Activated naive CD8-positive, alpha-beta T cell (primary cell): ENCODE measurements around the gene KCNMA1.

Experiments used
- H3K27ac Mint-ChIP-seq: one replicate; pipeline ENCODE4 v1.8.0; 2021; ENCODE audit warnings: mixed read lengths
- H3K27me3 Mint-ChIP-seq: one replicate; pipeline ENCODE4 v1.8.0; 2021; ENCODE audit warnings: mixed read lengths
- H3K36me3 Mint-ChIP-seq: one replicate; pipeline ENCODE4 v1.8.0; 2021; ENCODE audit warnings: mixed read lengths
- H3K4me1 Mint-ChIP-seq: one replicate; pipeline ENCODE4 v1.8.0; 2021; ENCODE audit warnings: low read depth, mixed read lengths
- H3K4me3 Mint-ChIP-seq: one replicate; pipeline ENCODE4 v1.8.0; 2021; ENCODE audit warnings: mild to moderate bottlenecking, mixed read lengths
- H3K9me3 Mint-ChIP-seq: one replicate; pipeline ENCODE4 v1.8.0; 2021; ENCODE audit warnings: low read depth, mixed read lengths

Gene KCNMA1

GRCh38 chr10:77647543-77648293 is 10.1 kb upstream of the KCNMA1 start:
- H3K4me3 Mint-ChIP-seq: no peak overlapping the region
- H3K27ac Mint-ChIP-seq: no peak overlapping the region
- no peaks in the 10 kb centered on the region for H3K36me3 Mint-ChIP-seq
- H3K27me3 Mint-ChIP-seq: peaks cover 23% of the 10 kb centered on the region
- H3K9me3 Mint-ChIP-seq: peaks cover 7% of the 10 kb centered on the region
- no peaks in the 10 kb centered on the region for H3K4me1 Mint-ChIP-seq

GRCh38 chr10:77644557-77645243 is 7.1 kb upstream of the KCNMA1 start:
- Mint-ChIP-seq H3K4me3 (no peak overlapping the region), H3K27me3 (peaks cover 25% of the 10 kb centered on the region), H3K4me1 (peaks cover 3% of the 10 kb centered on the region)

GRCh38 chr10:77643795-77644468 is 6.3 kb upstream of the KCNMA1 start:
- Mint-ChIP-seq H3K27me3 (peaks cover 31% of the 10 kb centered on the region), H3K9me3 (no peaks in the 10 kb centered on the region), H3K27ac (no peak overlapping the region)

More at GRCh38 chr10:77644557-77645243, 7.1 kb upstream of the KCNMA1 start:
- no peaks in the 10 kb centered on the region for H3K9me3 Mint-ChIP-seq
- no peaks in the 10 kb centered on the region for H3K36me3 Mint-ChIP-seq
- no peak overlapping the region for H3K27ac Mint-ChIP-seq

GRCh38 chr10:77641788-77642397 is 4.3 kb upstream of the KCNMA1 start:
- no peaks in the 10 kb centered on the region for H3K36me3 Mint-ChIP-seq
- no peak overlapping the region for H3K27ac Mint-ChIP-seq
- H3K27me3 Mint-ChIP-seq: peaks cover 27% of the 10 kb centered on the region
- no peaks in the 10 kb centered on the region for H3K9me3 Mint-ChIP-seq
- no peak overlapping the region for H3K4me3 Mint-ChIP-seq
- H3K4me1 Mint-ChIP-seq: peaks cover 7% of the 10 kb centered on the region

More at GRCh38 chr10:77643795-77644468, 6.3 kb upstream of the KCNMA1 start:
- no peak overlapping the region for H3K4me3 Mint-ChIP-seq
- peaks cover 3% of the 10 kb centered on the region for H3K4me1 Mint-ChIP-seq
- no peaks in the 10 kb centered on the region for H3K36me3 Mint-ChIP-seq

GRCh38 chr10:77641344-77641743 is 3.7 kb upstream of the KCNMA1 start:
- H3K27me3 Mint-ChIP-seq: peaks cover 29% of the 10 kb centered on the region
- no peaks in the 10 kb centered on the region for H3K9me3 Mint-ChIP-seq
- no peaks in the 10 kb centered on the region for H3K36me3 Mint-ChIP-seq
- no peak overlapping the region for H3K27ac Mint-ChIP-seq
- H3K4me3 Mint-ChIP-seq: no peak overlapping the region
- peaks cover 7% of the 10 kb centered on the region for H3K4me1 Mint-ChIP-seq

- Mint-ChIP-seq H3K9me3 (no peaks in the 10 kb centered on the region), H3K36me3 (no peaks in the 10 kb centered on the region), H3K27ac (no peak overlapping the region), H3K4me3 (no peak overlapping the region), H3K4me1 (peaks cover 7% of the 10 kb centered on the region), H3K27me3 (peaks cover 35% of the 10 kb centered on the region)
Measured at GRCh38 chr10:77640167-77640566, 2.6 kb upstream of the KCNMA1 start.

- H3K27ac Mint-ChIP-seq: no peak overlapping the region
- peaks cover 7% of the 10 kb centered on the region for H3K4me1 Mint-ChIP-seq
- no peaks in the 10 kb centered on the region for H3K36me3 Mint-ChIP-seq
- peak overlapping the region; percentile 72 for H3K4me3 Mint-ChIP-seq
- H3K9me3 Mint-ChIP-seq: no peaks in the 10 kb centered on the region
- peaks cover 39% of the 10 kb centered on the region for H3K27me3 Mint-ChIP-seq
Measured at GRCh38 chr10:77639756-77640155, 2.1 kb upstream of the KCNMA1 start.

GRCh38 chr10:77638321-77639101 is 903 bp upstream of the KCNMA1 start:
- Mint-ChIP-seq H3K4me1 (peaks cover 7% of the 10 kb centered on the region), H3K36me3 (no peaks in the 10 kb centered on the region), H3K27ac (no peak overlapping the region), H3K4me3 (peak overlapping the region; percentile 72), H3K27me3 (peaks cover 41% of the 10 kb centered on the region), H3K9me3 (no peaks in the 10 kb centered on the region)

GRCh38 chr10:77636967-77637531 is 559 bp downstream of the KCNMA1 start:
- H3K36me3 Mint-ChIP-seq: no peaks in the 10 kb centered on the region
- peak overlapping the region; percentile 88 for H3K4me3 Mint-ChIP-seq
- no peaks in the 10 kb centered on the region for H3K9me3 Mint-ChIP-seq
- peaks cover 41% of the 10 kb centered on the region for H3K27me3 Mint-ChIP-seq
- no peak overlapping the region for H3K27ac Mint-ChIP-seq
- peaks cover 7% of the 10 kb centered on the region for H3K4me1 Mint-ChIP-seq

- no peaks in the 10 kb centered on the region for H3K9me3 Mint-ChIP-seq
- H3K4me3 Mint-ChIP-seq: peak overlapping the region; percentile 23
- no peaks in the 10 kb centered on the region for H3K36me3 Mint-ChIP-seq
- H3K27me3 Mint-ChIP-seq: peaks cover 38% of the 10 kb centered on the region
- H3K4me1 Mint-ChIP-seq: peaks cover 5% of the 10 kb centered on the region
- H3K27ac Mint-ChIP-seq: no peak overlapping the region
Measured at GRCh38 chr10:77636282-77636966, 1.2 kb downstream of the KCNMA1 start.

GRCh38 chr10:77635402-77636227 is 2.0 kb downstream of the KCNMA1 start:
- no peaks in the 10 kb centered on the region for H3K36me3 Mint-ChIP-seq
- H3K4me1 Mint-ChIP-seq: peaks cover 5% of the 10 kb centered on the region
- H3K27me3 Mint-ChIP-seq: peaks cover 33% of the 10 kb centered on the region
- peak overlapping the region; percentile 5 for H3K4me3 Mint-ChIP-seq
- no peak overlapping the region for H3K27ac Mint-ChIP-seq
- H3K9me3 Mint-ChIP-seq: no peaks in the 10 kb centered on the region

GRCh38 chr10:77634939-77635338 is 2.7 kb downstream of the KCNMA1 start:
- peaks cover 28% of the 10 kb centered on the region for H3K27me3 Mint-ChIP-seq

GRCh38 chr10:77633376-77633775 is 4.2 kb downstream of the KCNMA1 start:
- Mint-ChIP-seq H3K4me1 (peaks cover 2% of the 10 kb centered on the region), H3K36me3 (no peaks in the 10 kb centered on the region), H3K4me3 (no peak overlapping the region), H3K9me3 (no peaks in the 10 kb centered on the region), H3K27ac (no peak overlapping the region), H3K27me3 (peaks cover 19% of the 10 kb centered on the region)

More at GRCh38 chr10:77634939-77635338, 2.7 kb downstream of the KCNMA1 start:
- Mint-ChIP-seq H3K4me3 (no peak overlapping the region), H3K27ac (no peak overlapping the region), H3K4me1 (peaks cover 5% of the 10 kb centered on the region), H3K9me3 (no peaks in the 10 kb centered on the region), H3K36me3 (no peaks in the 10 kb centered on the region)
